HG03103 (cell line): ENCODE results near the gene DLG5.

Experiments used
- ATAC-seq: cut with Tn5 transposase; IDR thresholded peaks from one replicate; pipeline ENCODE4 v1.9.1; 2021; ENCODE audit warnings: low read depth; ENCODE audit not compliant: unreplicated experiment

Gene DLG5

GRCh38 chr10:77829356-77829755 is 97.2 kb downstream of the DLG5 start:
- no peak for ATAC-seq

GRCh38 chr10:77828377-77828776 is 98.2 kb downstream of the DLG5 start:
- no peak for ATAC-seq

GRCh38 chr10:77827366-77827765 is 99.2 kb downstream of the DLG5 start:
- ATAC-seq, result no peak

GRCh38 chr10:77825965-77826364 is 100.6 kb downstream of the DLG5 start:
- no peak for ATAC-seq

- ATAC-seq, result no peak
Observed at GRCh38 chr10:77824908-77825307, 101.6 kb downstream of the DLG5 start.

GRCh38 chr10:77823811-77824542 is 102.6 kb downstream of the DLG5 start:
- no peak for ATAC-seq

- ATAC-seq, result no peak
Observed at GRCh38 chr10:77821551-77821950, 105.0 kb downstream of the DLG5 start.

GRCh38 chr10:77821036-77821435 is 105.5 kb downstream of the DLG5 start:
- no peak for ATAC-seq

- no peak for ATAC-seq
Observed at GRCh38 chr10:77820349-77820748, 106.2 kb downstream of the DLG5 start.

GRCh38 chr10:77819210-77820112 is 107.1 kb downstream of the DLG5 start:
- no peak for ATAC-seq

- ATAC-seq, result no peak
Observed at GRCh38 chr10:77818378-77818777, 108.2 kb downstream of the DLG5 start.

- no peak for ATAC-seq
Observed at GRCh38 chr10:77817541-77817940, 109.0 kb downstream of the DLG5 start.

GRCh38 chr10:77816311-77816710 is 110.2 kb downstream of the DLG5 start:
- no peak for ATAC-seq

- ATAC-seq, result no peak
Observed at GRCh38 chr10:77812741-77813140, 113.8 kb downstream of the DLG5 start.

GRCh38 chr10:77811831-77812430 is 114.6 kb downstream of the DLG5 start:
- ATAC-seq, result no peak

- no peak for ATAC-seq
Observed at GRCh38 chr10:77810446-77811335, 115.9 kb downstream of the DLG5 start.

GRCh38 chr10:77809336-77809735 is 117.2 kb downstream of the DLG5 start:
- ATAC-seq, result no peak

- no peak for ATAC-seq
Observed at GRCh38 chr10:77807706-77808105, 118.8 kb downstream of the DLG5 start.

- ATAC-seq, result no peak
Observed at GRCh38 chr10:77806511-77807157, 119.9 kb downstream of the DLG5 start.

GRCh38 chr10:77805676-77806075 is 120.9 kb downstream of the DLG5 start:
- no peak for ATAC-seq
